Natural killer cell (primary cell): ENCODE results near the gene METRN. TPM values are rescaled to one million over a fixed set of nuclear protein-coding genes. Genes with fewer than 3 reads are reported as not detected.

Source experiments
- ATAC-seq, 3 donors: fragments of 150-1000 bp in 2 of 3; fragments of 200-7000 bp in 1 of 3; cut with Tn5 transposase; 1 replicate in 1 of 3; 2 replicates in 2 of 3; pipeline ENCODE4 v1.10.0; 2021; ENCODE audit warnings: mild to moderate bottlenecking in 2 of 3, moderate library complexity in 2 of 3
- DNase-seq, 2 donors: peaks; one replicate each; pipeline versions ENCODE4 v3.0.0 to v3.0.0-alpha.2; 2013 to 2021; ENCODE audit warnings: mixed read lengths in 1 of 2
- H3K27ac ChIP-seq: one replicate; pipeline ENCODE4 v1.5.1; 2013; ENCODE audit warnings: mild to moderate bottlenecking, low read length
- H3K27me3 ChIP-seq: one replicate; pipeline ENCODE4 v1.6.1; 2013; ENCODE audit warnings: low read length; ENCODE audit not compliant: control insufficient read depth, insufficient read depth
- H3K36me3 ChIP-seq: one replicate; pipeline ENCODE4 v1.6.1; 2013; ENCODE audit warnings: low read length; ENCODE audit not compliant: control insufficient read depth, insufficient read depth
- H3K4me1 ChIP-seq: one replicate; pipeline ENCODE4 v1.6.1; 2013; ENCODE audit warnings: low read length; ENCODE audit not compliant: control insufficient read depth, insufficient read depth
- H3K4me3 ChIP-seq: one replicate; pipeline ENCODE4 v1.5.1; 2013; ENCODE audit warnings: low read length
- H3K9me3 ChIP-seq: one replicate; pipeline ENCODE4 v1.6.1; 2013; ENCODE audit warnings: low read length; ENCODE audit not compliant: control insufficient read depth, insufficient read depth
- H3K27ac Mint-ChIP-seq, 2 donors: one replicate each; pipeline ENCODE4 v1.8.0; 2022; ENCODE audit warnings: mild to moderate bottlenecking in 2 of 2, mixed read lengths in 2 of 2, moderate library complexity in 1 of 2
- H3K27me3 Mint-ChIP-seq, 2 donors: one replicate each; pipeline ENCODE4 v1.8.0; 2022; ENCODE audit warnings: low read depth in 2 of 2, mixed read lengths in 2 of 2
- H3K36me3 Mint-ChIP-seq: one replicate; pipeline ENCODE4 v1.8.0; 2022; ENCODE audit warnings: mixed read lengths
- H3K4me1 Mint-ChIP-seq, 2 donors: one replicate each; pipeline ENCODE4 v1.8.0; 2022; ENCODE audit warnings: mixed read lengths in 2 of 2
- H3K4me3 Mint-ChIP-seq: one replicate; pipeline ENCODE4 v1.8.0; 2022; ENCODE audit warnings: mild to moderate bottlenecking, moderate library complexity, mixed read lengths
- H3K9me3 Mint-ChIP-seq, 2 donors: one replicate each; pipeline ENCODE4 v1.8.0; 2022; ENCODE audit warnings: mixed read lengths in 2 of 2
- CTCF ChIP-seq: fragments of 200-600 bp; IDR thresholded peaks from one replicate; pipeline ENCODE4 v1.8.0; 2022; ENCODE audit warnings: antibody characterized with exemption
- WGBS: methylation state at CpG from one replicate; pipeline ENCODE4 v1.1.7; 2013; ENCODE audit warnings: missing lambda C conversion rate; ENCODE audit not compliant: insufficient coverage; 5-methylcytosine and 5-hydroxymethylcytosine counted together
- intact Hi-C: fragments of 100-400 bp; cut with micrococcal nuclease; formaldehyde crosslinking; loops from one replicate; pipeline ENCODE4 v1.14.2; 2022
- total RNA-seq, 4 donors: library from RNA; stranded (reverse); fragments of 120-200 nt in 1 of 4; gene quantifications; one replicate each; pipeline versions ENCODE4 v1.2.3 to v1.2.4, GENCODE V29; 2013 to 2022

Gene METRN
- total RNA-seq, 3 donors from 2014 or later (not counting 1 experiment from before 2014, with no cell fraction given): 11.8 to 16.6 (median 14.3) TPM

- no peak for ATAC-seq
- Mint-ChIP-seq H3K27ac (no peak overlapping the region), H3K4me1 (no peaks in the 10 kb centered on the region), H3K36me3 (no peaks in the 10 kb centered on the region), H3K27me3 (no peaks in the 10 kb centered on the region), H3K9me3 (no peaks in the 10 kb centered on the region), H3K4me3 (no peak overlapping the region)
- intact Hi-C loops: no loop called here
- Histone ChIP-seq H3K36me3 (no peaks in the 10 kb centered on the region), H3K4me1 (peaks cover 16% of the 10 kb centered on the region), H3K4me3 (no peak overlapping the region), H3K27me3 (no peaks in the 10 kb centered on the region), H3K9me3 (no peaks in the 10 kb centered on the region), H3K27ac (no peak overlapping the region)
- no peak for TF ChIP-seq CTCF
- no peak for DNase-seq
- 90% methylated on average over 21 of the region's 21 CpGs for WGBS
Observed at GRCh38 chr16:743794-744500, 29.0 kb downstream of the METRN start.

GRCh38 chr16:745739-746138 is 30.8 kb downstream of the METRN start:
- no peak for ATAC-seq
- no peaks in the 10 kb centered on the region for H3K27me3 ChIP-seq
- H3K4me1 ChIP-seq: peaks cover 4% of the 10 kb centered on the region
- H3K4me3 ChIP-seq: no peak overlapping the region
- no peaks in the 10 kb centered on the region for H3K4me1 Mint-ChIP-seq
- no peak overlapping the region for H3K27ac Mint-ChIP-seq
- H3K27ac ChIP-seq: no peak overlapping the region
- no peaks in the 10 kb centered on the region for H3K36me3 Mint-ChIP-seq
- H3K27me3 Mint-ChIP-seq: no peaks in the 10 kb centered on the region
- DNase-seq: no peak
- H3K9me3 Mint-ChIP-seq: no peaks in the 10 kb centered on the region
- H3K9me3 ChIP-seq: no peaks in the 10 kb centered on the region
- H3K4me3 Mint-ChIP-seq: no peak overlapping the region
- 16% methylated on average over 12 of the region's 14 CpGs for WGBS
- H3K36me3 ChIP-seq: no peaks in the 10 kb centered on the region
- intact Hi-C loops: no loop called here
- TF ChIP-seq CTCF: no peak

GRCh38 chr16:746637-747036 is 31.7 kb downstream of the METRN start:
- 94% methylated on average over 13 of the region's 13 CpGs for WGBS
- Histone ChIP-seq H3K4me3 (no peak overlapping the region), H3K27ac (no peak overlapping the region), H3K27me3 (no peaks in the 10 kb centered on the region), H3K9me3 (no peaks in the 10 kb centered on the region), H3K36me3 (no peaks in the 10 kb centered on the region), H3K4me1 (no peaks in the 10 kb centered on the region)
- TF ChIP-seq CTCF: no peak
- intact Hi-C loops: no loop called here
- H3K9me3 Mint-ChIP-seq: no peaks in the 10 kb centered on the region
- H3K36me3 Mint-ChIP-seq: no peaks in the 10 kb centered on the region
- no peak for ATAC-seq
- H3K4me3 Mint-ChIP-seq: no peak overlapping the region
- no peak overlapping the region for H3K27ac Mint-ChIP-seq
- no peaks in the 10 kb centered on the region for H3K27me3 Mint-ChIP-seq
- no peaks in the 10 kb centered on the region for H3K4me1 Mint-ChIP-seq
- DNase-seq: no peak
